Naive B cell (primary cell): Measurements from ENCODE around the gene ANK3. TPM values are rescaled to one million over a fixed set of nuclear protein-coding genes. Genes with fewer than 3 reads are reported as not detected.
"Not testable (repeated sequence)": the region's sequence is repeated elsewhere in the genome, so short reads cannot be mapped to it uniquely, and the experiment has no call there.

Source experiments
- ATAC-seq, 2 donors: fragments of 150-1000 bp; cut with Tn5 transposase; 2 replicates each; pipeline ENCODE4 v1.10.0; 2021; ENCODE audit warnings: low read depth in 2 of 2, mild to moderate bottlenecking in 2 of 2, moderate library complexity in 2 of 2
- DNase-seq: peaks from one replicate; pipeline ENCODE4 v3.0.0; 2022
- H3K27ac Mint-ChIP-seq, 6 donors: one replicate each; pipeline ENCODE4 v1.8.0; 2020 to 2022; ENCODE audit warnings: mild to moderate bottlenecking in 6 of 6, mixed read lengths in 6 of 6, moderate library complexity in 5 of 6, inconsistent platforms in 2 of 6
- H3K27me3 Mint-ChIP-seq, 3 donors: one replicate each; pipeline ENCODE4 v1.8.0; 2021 to 2022; ENCODE audit warnings: mixed read lengths in 3 of 3, mild to moderate bottlenecking in 1 of 3
- H3K36me3 Mint-ChIP-seq, 2 donors: one replicate each; pipeline ENCODE4 v1.8.0; 2020 to 2022; ENCODE audit warnings: mixed read lengths in 2 of 2, inconsistent platforms in 1 of 2, mild to moderate bottlenecking in 1 of 2
- H3K4me1 Mint-ChIP-seq, 3 donors: one replicate each; pipeline ENCODE4 v1.8.0; 2020 to 2022; ENCODE audit warnings: mixed read lengths in 3 of 3, inconsistent platforms in 1 of 3, mild to moderate bottlenecking in 1 of 3, moderate library complexity in 1 of 3
- H3K4me3 Mint-ChIP-seq, 8 donors: one replicate each; pipeline ENCODE4 v1.8.0; 2020 to 2022; ENCODE audit warnings: mild to moderate bottlenecking in 8 of 8, mixed read lengths in 8 of 8, moderate library complexity in 8 of 8, inconsistent platforms in 2 of 8
- H3K9me3 Mint-ChIP-seq, 7 donors: one replicate each; pipeline ENCODE4 v1.8.0; 2020 to 2022; ENCODE audit warnings: mixed read lengths in 7 of 7, mild to moderate bottlenecking in 5 of 7, inconsistent platforms in 2 of 7, moderate library complexity in 1 of 7
- polyA plus RNA-seq, 6 donors: library from polyadenylated mRNA; unstranded; fragments of 300-500 nt; fragmentation: Illumina TruSeq; gene quantifications; one replicate each; pipeline ENCODE4 v1.2.3, GENCODE V29; 2021; ENCODE audit warnings: low read depth in 6 of 6

Gene ANK3
- polyA plus RNA-seq, 6 donors from 2014 or later = 1.3 to 3.8 (median 2.5) TPM; not detected in 1

GRCh38 chr10:60298408-60299389 is 91.0 kb downstream of the ANK3 start:
- no peaks in the 10 kb centered on the region for H3K36me3 Mint-ChIP-seq
- no peak for ATAC-seq
- no peaks in the 10 kb centered on the region for H3K4me1 Mint-ChIP-seq
- peaks cover 0 to 4% (median 0%) of the 10 kb centered on the region in 7 donors for H3K9me3 Mint-ChIP-seq
- H3K27ac Mint-ChIP-seq = no peak overlapping the region
- no peak for DNase-seq
- H3K4me3 Mint-ChIP-seq = no peak overlapping the region
- H3K27me3 Mint-ChIP-seq = no peaks in the 10 kb centered on the region

DNA sequence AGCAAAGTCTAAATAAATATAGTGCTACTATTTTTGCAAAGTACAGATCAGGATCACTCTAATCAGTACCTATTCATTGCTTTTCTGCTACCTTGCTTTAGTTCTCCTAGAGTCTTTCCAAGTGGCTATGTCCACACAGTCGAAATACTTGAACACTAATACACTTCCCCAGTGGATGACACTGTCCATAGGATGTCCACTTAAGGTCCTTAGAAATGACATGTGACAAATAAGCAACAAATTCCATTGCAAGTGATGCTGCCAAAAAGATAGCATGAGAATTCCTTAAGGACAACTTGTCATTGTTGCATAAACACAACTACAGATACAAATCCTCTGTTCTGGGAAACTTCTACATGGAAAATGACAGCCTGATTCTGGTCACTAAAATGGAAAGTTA is 93.6 kb downstream of the ANK3 start:
- Mint-ChIP-seq H3K9me3 (no peaks in the 10 kb centered on the region), H3K27ac (no peak overlapping the region)

DNA sequence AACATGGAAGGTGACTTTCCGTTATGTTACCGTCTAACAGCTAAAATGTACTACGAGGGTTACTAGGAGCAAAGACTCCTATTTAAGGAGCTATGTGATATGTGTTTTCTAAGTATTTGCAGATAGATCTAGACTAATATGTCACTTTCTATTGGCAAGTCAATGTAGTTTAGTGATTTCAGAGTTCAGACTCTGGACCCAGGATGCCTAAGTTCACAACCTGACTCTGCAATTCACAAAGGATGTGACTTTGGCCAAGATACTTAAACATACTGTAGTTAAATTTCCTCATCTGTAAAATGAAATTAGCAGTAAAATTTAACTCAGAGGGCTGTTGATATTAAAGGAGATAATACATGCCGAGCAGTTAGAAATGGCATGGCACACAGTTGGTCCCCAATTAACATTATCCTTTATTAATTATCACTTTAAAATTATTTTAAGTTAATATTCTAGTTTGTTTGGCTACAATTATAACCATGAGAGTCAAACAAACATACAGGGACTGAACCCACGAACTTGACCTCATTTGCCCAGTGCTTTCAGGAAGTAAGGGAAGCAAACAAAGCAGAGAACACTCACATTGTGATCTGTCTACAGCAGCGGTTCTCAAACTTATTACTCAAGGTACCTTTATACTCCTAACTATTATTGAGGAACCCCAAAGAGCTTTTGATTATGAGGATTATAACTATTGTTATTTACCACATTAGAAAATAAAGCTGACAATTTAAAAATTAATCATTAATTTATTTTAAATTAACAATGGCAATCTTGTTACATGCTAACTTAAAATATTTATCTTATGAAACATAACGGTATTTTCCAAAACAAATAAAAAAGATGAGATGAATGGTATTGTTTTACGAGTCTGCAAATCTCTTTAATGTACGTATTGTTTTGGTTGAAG is 94.4 kb downstream of the ANK3 start:
- Mint-ChIP-seq H3K4me1 (no peaks in the 10 kb centered on the region), H3K27me3 (peaks cover 0 to 5% (median 0%) of the 10 kb centered on the region in 3 donors), H3K27ac (no peak overlapping the region), H3K4me3 (no peak overlapping the region), H3K9me3 (no peaks in the 10 kb centered on the region), H3K36me3 (no peaks in the 10 kb centered on the region)
- DNase-seq (no peak), ATAC-seq (no peak)

More for the DNA sequence above, 93.6 kb downstream of the ANK3 start:
- DNase-seq = no peak
- H3K4me1 Mint-ChIP-seq = no peaks in the 10 kb centered on the region
- H3K36me3 Mint-ChIP-seq = no peaks in the 10 kb centered on the region
- no peak overlapping the region for H3K4me3 Mint-ChIP-seq
- ATAC-seq = no peak
- peaks cover 0 to 5% (median 0%) of the 10 kb centered on the region in 3 donors for H3K27me3 Mint-ChIP-seq

- Mint-ChIP-seq H3K27ac (peak overlapping the region in 1 of 6 donors; percentile 69), H3K27me3 (peaks cover 0 to 5% (median 0%) of the 10 kb centered on the region in 3 donors), H3K4me1 (no peaks in the 10 kb centered on the region), H3K4me3 (no peak overlapping the region), H3K9me3 (no peaks in the 10 kb centered on the region), H3K36me3 (no peaks in the 10 kb centered on the region)
- ATAC-seq (no peak), DNase-seq (no peak)
These were observed 96.0 kb downstream of the ANK3 start for GRCh38 chr10:60293581-60294175.

DNA sequence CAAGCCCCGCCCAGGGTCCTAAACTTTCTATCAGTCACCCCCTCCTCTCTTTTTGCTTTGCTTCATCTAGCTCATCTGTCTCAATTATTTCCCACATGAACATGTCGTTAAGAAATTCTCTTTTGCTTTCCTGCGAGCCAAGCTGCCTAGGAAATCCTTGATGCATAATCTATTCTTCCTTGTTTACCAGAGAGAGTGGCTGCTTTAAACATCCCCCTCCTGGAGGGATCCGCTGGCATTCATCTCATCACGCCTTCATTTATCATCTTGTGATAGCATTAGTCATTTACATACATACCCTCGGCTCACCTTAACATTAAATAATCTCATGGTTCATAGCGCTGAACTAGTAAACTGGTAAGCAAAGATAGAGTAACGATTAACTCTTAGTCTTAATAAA is 96.7 kb downstream of the ANK3 start:
- Mint-ChIP-seq H3K27ac (peak overlapping the region in 1 of 6 donors; percentile 1), H3K4me1 (peaks cover 0 to 5% (median 2%) of the 10 kb centered on the region in 3 donors), H3K36me3 (no peaks in the 10 kb centered on the region), H3K4me3 (no peak overlapping the region), H3K27me3 (peaks cover 0 to 8% (median 0%) of the 10 kb centered on the region in 3 donors), H3K9me3 (no peaks in the 10 kb centered on the region)
- no peak for DNase-seq
- no peak for ATAC-seq

DNA sequence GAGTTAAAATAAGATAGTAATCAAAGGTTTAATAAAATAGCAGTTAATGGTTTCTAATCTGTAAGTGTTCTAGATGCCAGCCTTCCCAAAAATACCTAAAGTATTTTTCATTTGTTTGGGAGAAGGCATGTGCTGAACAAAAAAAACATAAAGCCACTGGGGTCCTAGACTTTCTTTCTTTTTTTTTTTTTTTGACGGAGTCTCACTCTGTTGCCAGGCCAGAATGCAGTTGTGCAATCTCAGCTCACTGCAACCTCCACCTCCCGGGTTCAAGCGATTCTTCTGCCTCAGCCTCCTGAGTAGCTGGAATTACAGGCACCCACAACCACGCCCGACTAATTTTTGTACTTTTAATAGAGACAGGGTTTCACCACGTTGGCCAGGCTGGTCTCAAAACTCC is 97.1 kb downstream of the ANK3 start:
- not testable (repeated sequence) for H3K36me3 Mint-ChIP-seq, ATAC-seq, DNase-seq, H3K9me3 Mint-ChIP-seq, H3K4me1 Mint-ChIP-seq, H3K27me3 Mint-ChIP-seq, H3K27ac Mint-ChIP-seq, H3K4me3 Mint-ChIP-seq

GRCh38 chr10:60291344-60291930 is 98.2 kb downstream of the ANK3 start:
- no peaks in the 10 kb centered on the region for H3K36me3 Mint-ChIP-seq
- no peak overlapping the region for H3K4me3 Mint-ChIP-seq
- H3K9me3 Mint-ChIP-seq = no peaks in the 10 kb centered on the region
- H3K4me1 Mint-ChIP-seq = peaks cover 0 to 5% (median 2%) of the 10 kb centered on the region in 3 donors
- ATAC-seq = no peak
- peaks cover 0 to 8% (median 0%) of the 10 kb centered on the region in 3 donors for H3K27me3 Mint-ChIP-seq
- no peak for DNase-seq
- H3K27ac Mint-ChIP-seq = no peak overlapping the region

DNA sequence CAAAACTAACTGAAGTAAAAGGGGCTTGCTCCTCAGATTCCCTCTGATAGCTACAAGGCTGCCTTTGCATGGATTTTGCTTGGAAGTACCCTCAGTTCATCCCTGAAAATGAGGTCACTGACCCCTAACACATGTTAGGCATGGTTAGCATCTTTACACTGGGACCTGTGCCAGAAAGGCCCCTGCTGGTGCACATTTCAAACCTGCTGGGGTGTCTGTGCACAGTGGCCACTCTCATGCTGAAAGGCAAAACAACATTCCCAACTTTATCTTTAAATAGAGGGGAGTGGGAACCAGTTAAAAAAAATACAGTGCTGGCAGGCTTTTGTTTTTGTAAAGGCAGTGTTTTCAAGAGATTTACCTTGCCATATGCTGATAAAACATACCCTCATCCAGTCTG is 99.1 kb downstream of the ANK3 start:
- Mint-ChIP-seq H3K9me3 (no peaks in the 10 kb centered on the region), H3K4me1 (peaks cover 2 to 7% (median 3%) of the 10 kb centered on the region in 3 donors), H3K27ac (no peak overlapping the region), H3K36me3 (no peaks in the 10 kb centered on the region), H3K4me3 (no peak overlapping the region), H3K27me3 (peaks cover 0 to 8% (median 0%) of the 10 kb centered on the region in 3 donors)
- no peak for DNase-seq
- no peak for ATAC-seq

DNA sequence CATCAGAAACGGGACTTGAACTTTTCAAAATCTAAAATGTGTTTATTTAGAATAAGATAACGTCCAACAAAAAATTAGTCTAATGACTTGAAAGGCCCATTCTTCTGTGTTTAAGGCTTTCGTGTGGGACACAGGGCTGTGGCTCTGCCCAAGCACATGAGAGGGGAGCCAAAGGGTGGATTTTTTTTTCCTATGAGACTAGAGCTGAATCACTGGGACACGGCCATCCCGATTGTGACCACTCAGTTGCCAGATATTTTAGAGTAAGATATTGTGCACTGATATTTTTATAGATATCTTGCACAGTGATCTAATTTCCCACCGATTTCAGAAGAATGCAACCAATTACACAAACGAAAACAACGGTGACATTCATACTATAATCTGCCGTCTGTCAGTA is 99.9 kb downstream of the ANK3 start:
- H3K4me1 Mint-ChIP-seq = peaks cover 8 to 13% (median 10%) of the 10 kb centered on the region in 3 donors
- no peak for ATAC-seq
- H3K27me3 Mint-ChIP-seq = peaks cover 0 to 8% (median 0%) of the 10 kb centered on the region in 3 donors
- DNase-seq = no peak
- H3K9me3 Mint-ChIP-seq = peaks cover 0 to 1% (median 0%) of the 10 kb centered on the region in 7 donors
- no peak overlapping the region for H3K27ac Mint-ChIP-seq
- H3K4me3 Mint-ChIP-seq = no peak overlapping the region
- no peaks in the 10 kb centered on the region for H3K36me3 Mint-ChIP-seq

GRCh38 chr10:60288256-60288655 is 101.4 kb downstream of the ANK3 start:
- H3K4me3 Mint-ChIP-seq = no peak overlapping the region
- ATAC-seq (no peak), DNase-seq (no peak)
- H3K4me1 Mint-ChIP-seq = peaks cover 14 to 18% (median 16%) of the 10 kb centered on the region in 3 donors
- no peaks in the 10 kb centered on the region for H3K36me3 Mint-ChIP-seq
- peaks cover 0 to 2% (median 0%) of the 10 kb centered on the region in 7 donors for H3K9me3 Mint-ChIP-seq
- peak overlapping the region in 1 of 6 donors; percentile 10 for H3K27ac Mint-ChIP-seq
- peaks cover 0 to 8% (median 0%) of the 10 kb centered on the region in 3 donors for H3K27me3 Mint-ChIP-seq

- ATAC-seq = no peak
- Mint-ChIP-seq H3K4me1 (peaks cover 25 to 31% (median 29%) of the 10 kb centered on the region in 3 donors), H3K4me3 (no peak overlapping the region), H3K36me3 (no peaks in the 10 kb centered on the region), H3K27me3 (peaks cover 0 to 4% (median 0%) of the 10 kb centered on the region in 3 donors), H3K9me3 (peaks cover 0 to 2% (median 0%) of the 10 kb centered on the region in 7 donors), H3K27ac (no peak overlapping the region)
- DNase-seq = no peak
These were observed 103.1 kb downstream of the ANK3 start for GRCh38 chr10:60286559-60286958.

GRCh38 chr10:60283397-60283796 is 106.3 kb downstream of the ANK3 start:
- Mint-ChIP-seq H3K4me3 (no peak overlapping the region), H3K27ac (peak overlapping the region in 1 of 6 donors; percentile 13), H3K27me3 (peaks cover 0 to 3% (median 0%) of the 10 kb centered on the region in 3 donors), H3K9me3 (peaks cover 0 to 2% (median 0%) of the 10 kb centered on the region in 7 donors), H3K36me3 (no peaks in the 10 kb centered on the region), H3K4me1 (peaks cover 23 to 31% (median 29%) of the 10 kb centered on the region in 3 donors)
- no peak for ATAC-seq
- DNase-seq = no peak
